GM18526 (cell line): Measurements from ENCODE around the gene ACSS1.

Experiments used
- POLR2A ChIP-seq: IDR thresholded peaks from 3 replicates; pipeline ENCODE4 v1.6.1; 2011; ENCODE audit not compliant: insufficient read length; ENCODE audit errors: extremely low read depth

The ACSS1 gene

GRCh38 chr20:24980291-24981053 lies 77.5 kb downstream of the ACSS1 start:
- no peak for TF ChIP-seq POLR2A

GRCh38 chr20:24979036-24979960 lies 78.6 kb downstream of the ACSS1 start:
- TF ChIP-seq POLR2A = no peak

GRCh38 chr20:24978513-24978912 lies 79.4 kb downstream of the ACSS1 start:
- no peak for TF ChIP-seq POLR2A

- no peak for TF ChIP-seq POLR2A
Observed at GRCh38 chr20:24977797-24978196, 80.1 kb downstream of the ACSS1 start.

DNA sequence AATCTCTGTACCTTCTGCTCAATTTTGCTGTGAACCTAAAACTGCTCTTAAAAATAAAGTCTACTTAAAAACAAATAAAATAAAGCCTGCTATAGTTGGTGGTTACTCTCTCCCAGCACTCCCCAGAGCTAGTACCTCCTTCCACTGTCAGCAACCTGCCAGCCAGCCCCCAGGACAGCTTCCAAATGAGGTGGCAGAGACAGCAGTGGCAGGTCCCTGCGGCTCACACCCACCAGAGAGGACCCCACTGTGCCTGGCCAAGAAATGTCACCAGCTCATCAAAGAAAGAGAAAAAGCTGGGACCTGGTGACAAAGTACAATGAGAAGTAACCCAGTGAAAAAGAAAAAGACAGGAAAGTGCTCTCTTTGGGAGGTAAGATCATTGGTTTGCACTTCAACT lies 80.6 kb downstream of the ACSS1 start:
- TF ChIP-seq POLR2A = no peak

DNA sequence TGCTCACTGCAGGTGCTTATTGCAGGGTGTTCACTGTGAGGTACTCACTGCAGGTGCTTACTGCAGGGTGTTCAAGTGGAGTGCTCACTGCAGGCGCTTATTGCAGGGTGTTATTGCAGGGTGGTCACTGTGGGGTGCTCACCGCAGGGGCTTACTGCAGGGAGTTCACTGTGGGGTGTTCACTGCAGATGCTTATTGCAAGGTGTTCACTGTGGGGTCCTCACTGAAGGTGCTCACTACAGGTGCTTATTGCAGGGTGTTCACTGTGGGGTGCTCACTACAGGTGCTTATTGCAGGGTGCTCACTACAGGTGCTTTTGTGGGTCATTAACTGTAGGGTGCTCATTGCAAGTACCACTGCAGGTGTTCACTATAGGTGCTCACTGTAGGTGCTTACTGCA lies 85.6 kb downstream of the ACSS1 start:
- no peak for TF ChIP-seq POLR2A

DNA sequence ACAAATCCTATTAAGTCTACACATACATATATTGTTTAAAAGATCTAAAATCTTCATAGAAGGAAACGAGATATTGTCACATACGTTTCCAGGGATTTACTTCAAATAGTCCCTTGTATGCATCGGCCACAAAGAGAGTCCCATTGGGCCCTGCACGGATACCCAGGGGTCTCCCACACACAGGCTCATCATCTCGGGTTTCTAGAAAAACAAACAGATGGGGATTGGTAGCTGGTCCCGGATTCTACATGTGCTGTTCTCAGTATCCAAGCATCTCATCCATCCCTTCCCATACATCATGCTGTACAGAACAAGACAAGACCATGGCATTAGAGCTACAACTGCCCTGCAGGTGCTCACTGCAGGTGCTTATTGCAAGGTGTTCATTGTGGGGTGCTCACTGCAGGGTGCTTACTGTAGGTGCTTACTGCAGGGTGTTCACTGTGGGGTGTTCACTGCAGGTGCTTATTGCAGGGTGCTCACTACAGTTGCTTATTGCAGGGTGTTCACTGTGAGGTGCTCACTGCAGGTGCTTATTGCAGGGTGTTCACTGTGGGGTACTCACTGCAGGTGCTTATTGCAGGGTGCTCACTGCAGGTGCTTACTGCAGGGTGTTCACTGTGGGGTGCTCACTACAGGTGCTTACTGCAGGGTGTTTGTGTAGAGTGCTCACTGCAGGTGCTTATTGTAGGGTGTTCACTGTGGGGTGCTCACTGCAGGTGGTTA lies 86.4 kb downstream of the ACSS1 start:
- TF ChIP-seq POLR2A = no peak

- no peak for TF ChIP-seq POLR2A
Observed at GRCh38 chr20:24970754-24971153, 87.2 kb downstream of the ACSS1 start.

GRCh38 chr20:24970030-24970553 lies 87.8 kb downstream of the ACSS1 start:
- no peak for TF ChIP-seq POLR2A

DNA sequence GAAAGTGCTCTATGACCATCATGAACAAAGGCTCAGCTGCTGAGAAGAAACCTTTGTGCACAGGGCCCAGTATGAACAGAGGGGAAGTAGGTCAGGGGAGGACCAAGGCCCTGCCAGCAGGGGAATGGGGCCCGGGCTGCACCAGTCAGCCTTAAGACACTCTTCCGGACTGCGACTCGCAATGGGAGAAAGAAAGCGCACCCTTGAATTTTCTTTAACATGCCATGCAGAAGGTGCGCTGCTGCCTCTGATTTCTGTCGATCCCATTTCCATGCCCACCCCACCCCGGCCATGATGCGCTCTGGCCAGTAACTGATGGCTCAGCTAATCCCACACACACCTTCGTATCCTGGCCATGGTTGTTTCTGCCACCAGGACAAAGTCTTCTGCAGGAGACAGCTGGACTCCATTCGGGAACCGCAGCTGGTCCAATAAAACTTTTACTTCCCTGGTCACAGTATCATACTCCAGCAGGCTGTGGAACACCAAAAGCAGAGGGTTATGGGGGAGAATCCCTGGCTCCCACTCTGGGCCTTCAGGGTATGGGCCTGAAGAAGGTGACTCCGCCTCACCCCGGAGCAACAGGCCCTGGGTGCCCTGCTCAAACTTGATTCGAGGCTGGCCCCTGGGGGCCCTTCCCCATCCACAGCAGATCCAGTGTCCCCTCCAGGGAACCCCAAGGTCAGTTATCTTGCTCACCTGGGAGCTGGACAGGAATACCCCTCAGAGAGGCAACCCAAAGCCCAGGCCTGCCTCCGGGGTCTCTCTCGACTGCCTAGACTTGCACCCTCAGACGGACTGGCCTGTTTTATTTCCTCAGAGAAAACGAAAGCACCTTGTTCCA lies 88.5 kb downstream of the ACSS1 start:
- TF ChIP-seq POLR2A = no peak

DNA sequence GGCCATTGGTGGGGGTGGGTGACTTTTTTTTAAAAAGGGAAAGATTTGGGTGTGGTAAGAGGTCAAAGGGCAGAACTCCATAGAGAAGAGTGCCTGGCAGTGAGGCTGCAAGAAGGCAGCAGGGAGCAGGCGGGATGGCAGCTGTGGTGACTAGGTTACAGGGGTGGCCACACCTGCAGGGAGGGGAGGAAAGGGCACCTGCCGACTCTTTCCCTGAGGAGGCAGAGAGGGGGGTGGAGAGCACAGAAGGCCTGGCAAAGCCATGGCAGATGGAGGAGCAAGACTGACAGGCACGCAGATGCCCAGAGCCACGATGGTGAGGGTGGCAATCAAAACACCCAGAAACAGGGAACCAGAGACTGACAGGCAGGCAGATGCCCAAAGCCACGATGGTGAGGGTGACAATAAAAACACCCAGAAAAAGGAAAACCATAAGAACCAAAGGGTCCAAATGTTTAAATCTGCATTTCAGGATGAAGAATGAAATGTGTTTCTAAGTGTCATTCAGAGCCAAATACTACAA lies 89.6 kb downstream of the ACSS1 start:
- no peak for TF ChIP-seq POLR2A

GRCh38 chr20:24966317-24967012 lies 91.5 kb downstream of the ACSS1 start:
- TF ChIP-seq POLR2A = no peak

DNA sequence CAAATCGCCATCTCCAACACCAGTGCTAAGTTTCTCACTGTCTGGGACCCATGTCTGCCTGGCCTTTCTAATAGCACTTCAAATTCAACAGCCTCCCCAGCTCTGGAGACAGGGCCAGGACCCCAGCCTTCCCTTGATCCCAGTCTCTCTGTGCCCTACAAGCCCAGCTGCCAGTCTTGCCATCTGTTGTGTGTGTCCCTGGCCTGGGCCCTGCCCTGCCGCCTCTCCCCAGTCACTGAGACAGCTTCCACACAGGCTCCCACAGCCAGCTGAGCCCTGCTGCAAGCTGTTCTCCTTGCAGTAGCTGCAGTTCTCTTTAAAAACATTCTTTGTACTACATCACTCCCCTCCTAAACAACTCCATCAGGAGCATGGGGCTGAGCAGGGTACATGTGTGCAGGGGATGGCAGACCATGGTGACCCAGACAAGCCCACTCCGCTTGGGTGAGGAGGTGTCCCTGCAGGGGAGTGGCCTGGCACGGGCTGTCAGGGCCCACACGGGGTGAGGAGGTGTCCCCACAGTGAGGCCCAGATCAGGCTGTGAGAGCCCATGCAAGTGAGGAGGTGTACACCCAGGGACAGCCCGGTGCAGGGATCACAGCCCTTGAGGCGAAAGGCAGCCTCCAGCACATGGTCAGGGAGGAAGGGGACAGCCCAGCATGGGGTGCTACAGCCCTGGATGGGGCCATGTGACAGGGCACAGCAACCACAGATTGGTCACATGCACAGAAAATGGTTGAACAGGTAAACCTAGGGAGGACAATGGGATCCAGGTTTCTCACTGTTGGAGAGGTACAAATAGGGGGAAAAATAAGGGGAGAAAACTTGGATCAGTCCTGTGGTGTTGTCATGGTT lies 92.6 kb downstream of the ACSS1 start:
- TF ChIP-seq POLR2A = no peak
